SH-SY5Y (cell line): ENCODE data around the gene RBM19.

Source experiments
- GATA2 ChIP-seq: IDR thresholded peaks from 2 replicates; pipeline ENCODE4 v1.6.1; 2011; ENCODE audit warnings: mild to moderate bottlenecking, low read depth, low read length
- GATA3 ChIP-seq: IDR thresholded peaks from 2 replicates; pipeline ENCODE4 v1.6.1; 2011; ENCODE audit warnings: low read depth, mild to moderate bottlenecking, low read length, moderate library complexity

- TF ChIP-seq GATA3 (no peak), GATA2 (no peak)
Measured at GRCh38 chr12:113987261-113988063, 21.3 kb upstream of the RBM19 start.
